ENCODE results near the gene LTK. TPM values are rescaled to one million over a fixed set of nuclear protein-coding genes. Genes with fewer than 3 reads are reported as not detected.

LTK gene
- total RNA-seq, 3 donors from 2014 or later: 5.5 to 23.3 (median 13.3) TPM

DNA sequence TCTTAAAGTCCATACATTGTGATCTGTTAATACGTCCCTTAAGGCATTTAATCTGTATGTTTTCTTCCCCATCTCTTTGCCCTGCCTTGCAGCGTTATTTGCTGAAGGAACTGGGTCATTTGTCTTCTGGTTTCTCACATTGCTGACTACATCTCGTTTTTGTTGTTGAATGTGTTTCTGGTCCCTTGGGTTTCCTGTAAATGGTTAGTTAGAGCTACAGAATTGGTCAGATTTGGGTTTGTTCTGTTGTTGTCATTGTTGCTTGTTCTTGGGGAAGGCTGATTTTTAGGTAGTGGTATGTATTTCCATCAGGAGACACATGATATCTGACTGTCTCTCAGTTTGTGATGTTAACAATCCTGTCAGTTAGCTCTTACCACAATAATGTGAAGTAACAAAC, 46.9 kb downstream of the LTK start:
- H3K9me3 ChIP-seq: no peaks in the 10 kb centered on the region
- no peak for ATAC-seq
- no peak for DNase-seq
- no peaks in the 10 kb centered on the region for H3K4me1 ChIP-seq (ENCODE audit: low read depth)
- H3K4me3 ChIP-seq: no peak overlapping the region
- TF ChIP-seq, protein P1, sequence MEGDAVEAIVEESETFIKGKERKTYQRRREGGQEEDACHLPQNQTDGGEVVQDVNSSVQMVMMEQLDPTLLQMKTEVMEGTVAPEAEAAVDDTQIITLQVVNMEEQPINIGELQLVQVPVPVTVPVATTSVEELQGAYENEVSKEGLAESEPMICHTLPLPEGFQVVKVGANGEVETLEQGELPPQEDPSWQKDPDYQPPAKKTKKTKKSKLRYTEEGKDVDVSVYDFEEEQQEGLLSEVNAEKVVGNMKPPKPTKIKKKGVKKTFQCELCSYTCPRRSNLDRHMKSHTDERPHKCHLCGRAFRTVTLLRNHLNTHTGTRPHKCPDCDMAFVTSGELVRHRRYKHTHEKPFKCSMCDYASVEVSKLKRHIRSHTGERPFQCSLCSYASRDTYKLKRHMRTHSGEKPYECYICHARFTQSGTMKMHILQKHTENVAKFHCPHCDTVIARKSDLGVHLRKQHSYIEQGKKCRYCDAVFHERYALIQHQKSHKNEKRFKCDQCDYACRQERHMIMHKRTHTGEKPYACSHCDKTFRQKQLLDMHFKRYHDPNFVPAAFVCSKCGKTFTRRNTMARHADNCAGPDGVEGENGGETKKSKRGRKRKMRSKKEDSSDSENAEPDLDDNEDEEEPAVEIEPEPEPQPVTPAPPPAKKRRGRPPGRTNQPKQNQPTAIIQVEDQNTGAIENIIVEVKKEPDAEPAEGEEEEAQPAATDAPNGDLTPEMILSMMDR (IDR thresholded peaks at IDR 0.05): no peak
- intact Hi-C loops (cut with DNase I, micrococcal nuclease): no loop called here
- H3K36me3 ChIP-seq (ENCODE audit: low read depth): no peaks in the 10 kb centered on the region

DNA sequence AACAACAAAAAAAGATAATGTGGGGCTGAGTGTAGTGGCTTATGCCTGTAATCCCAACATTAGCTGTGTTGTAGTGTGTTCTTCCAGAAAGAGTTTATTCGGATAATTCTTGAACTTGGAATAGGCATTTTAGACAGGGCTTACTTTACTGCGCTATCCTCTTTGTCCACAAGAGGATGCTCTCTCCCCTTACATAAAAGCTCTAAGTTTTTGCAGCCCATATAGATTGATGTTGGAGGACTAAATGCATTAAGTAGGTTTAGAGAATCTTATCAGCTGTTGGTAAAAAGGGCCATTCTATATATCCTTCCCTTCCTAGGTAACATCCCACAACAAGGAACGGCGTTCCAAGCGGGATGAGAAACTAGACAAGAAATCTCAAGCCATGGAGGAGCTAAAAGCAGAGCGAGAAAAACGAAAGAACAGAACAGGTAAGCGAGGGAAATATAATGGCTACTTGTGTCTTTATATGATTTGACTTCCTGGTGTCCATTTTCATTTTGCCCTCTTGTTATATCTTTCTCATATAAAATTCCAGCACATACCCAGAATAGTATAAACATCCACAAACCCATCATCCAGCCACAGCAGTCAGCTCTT, 47.7 kb downstream of the LTK start:
- TF ChIP-seq, protein P1 (IDR thresholded peaks at IDR 0.05): peak; percentile 70
- intact Hi-C loops (cut with DNase I, micrococcal nuclease): no loop called here
- ATAC-seq (peak; percentile 80), DNase-seq (peak in 1 of 3 donors; percentile 70)
- Histone ChIP-seq H3K36me3 (ENCODE audit: low read depth) (no peaks in the 10 kb centered on the region), H3K4me1 (ENCODE audit: low read depth) (no peaks in the 10 kb centered on the region), H3K4me3 (no peak overlapping the region), H3K9me3 (no peaks in the 10 kb centered on the region)

- ATAC-seq (no peak), DNase-seq (no peak)
- Histone ChIP-seq H3K4me3 (no peak overlapping the region), H3K36me3 (ENCODE audit: low read depth) (no peaks in the 10 kb centered on the region), H3K9me3 (no peaks in the 10 kb centered on the region), H3K4me1 (ENCODE audit: low read depth) (no peaks in the 10 kb centered on the region)
- TF ChIP-seq, protein P1 (IDR thresholded peaks at IDR 0.05): no peak
- intact Hi-C loops (cut with DNase I, micrococcal nuclease): no loop called here
Observed at GRCh38 chr15:41464889-41465580, 48.6 kb downstream of the LTK start.

DNA sequence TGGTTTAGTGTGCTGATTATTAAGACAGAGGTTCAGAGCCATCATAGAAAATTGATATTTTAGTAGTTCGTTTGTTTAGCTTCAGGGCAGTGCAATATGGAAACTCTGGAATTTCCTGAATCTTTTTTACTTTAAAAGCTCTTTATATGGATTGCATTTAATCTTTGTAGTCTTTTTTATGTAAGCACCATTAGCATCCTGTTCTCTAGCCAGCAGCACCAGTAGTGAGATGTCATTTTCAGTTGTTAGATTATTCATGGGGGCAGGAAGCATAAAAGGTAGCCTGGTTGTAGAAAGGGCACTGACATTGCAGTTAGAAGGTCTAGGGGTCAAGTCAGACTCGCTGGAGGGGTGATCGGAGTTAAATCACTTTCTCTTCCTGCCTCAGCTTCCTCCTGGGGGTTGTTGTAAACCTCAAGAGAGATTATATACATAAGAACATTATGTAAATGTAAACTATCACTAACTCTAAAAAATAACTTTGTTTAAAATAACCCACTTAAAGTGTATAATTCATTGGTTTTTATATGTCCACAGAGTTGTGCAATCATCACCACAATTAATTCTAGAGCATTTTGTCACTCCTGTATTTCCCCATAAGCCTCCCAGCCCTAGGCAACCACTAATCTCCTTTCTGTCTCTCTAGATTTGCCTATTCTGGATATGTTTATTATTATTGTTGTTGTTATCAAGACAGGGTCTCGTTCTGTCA, 51.4 kb downstream of the LTK start:
- no peaks in the 10 kb centered on the region for H3K4me1 ChIP-seq (ENCODE audit: low read depth)
- H3K4me3 ChIP-seq: no peak overlapping the region
- ATAC-seq (no peak), DNase-seq (no peak)
- intact Hi-C loops (cut with DNase I, micrococcal nuclease): no loop called here
- TF ChIP-seq, protein P1 (IDR thresholded peaks at IDR 0.05): no peak
- no peaks in the 10 kb centered on the region for H3K9me3 ChIP-seq
- H3K36me3 ChIP-seq (ENCODE audit: low read depth): no peaks in the 10 kb centered on the region

Other genes starting within 250 kb of the LTK start
- 1 to 10 TPM; 1.5 to 7.1 (median 1.5) TPM for gene OIP5, start 181.2 kb downstream of the LTK start, total RNA-seq
- 10 to 100 TPM in 1 of 3 donors, 1 to 10 TPM in 2; 3.8 to 31.5 (median 8.3) TPM for gene NUSAP1, start 180.9 kb downstream of the LTK start, total RNA-seq
- 10 to 100 TPM; 11.9 to 14.0 (median 12.1) TPM for gene NDUFAF1, start 111.3 kb downstream of the LTK start, total RNA-seq
- gene RTF1, start 96.7 kb downstream of the LTK start, total RNA-seq: 10 to 100 TPM; 26.4 to 50.2 (median 33.1) TPM
- gene ITPKA, start 20.0 kb downstream of the LTK start, total RNA-seq: 10 to 100 TPM; 18.3 to 57.5 (median 29.5) TPM
- 10 to 100 TPM; 25.1 to 32.7 (median 27.2) TPM for gene RPAP1, start 30.4 kb upstream of the LTK start, total RNA-seq
- gene TYRO3, start 45.4 kb upstream of the LTK start, total RNA-seq: 1 to 10 TPM; 1.9 to 8.5 (median 2.3) TPM
- 10 to 100 TPM; 29.1 to 50.5 (median 29.2) TPM for gene MGA, start 146.6 kb upstream of the LTK start, total RNA-seq

Data from mucosa of descending colon (tissue), 3 donors.